Suppressor macrophage treated with lipopolysaccharide for 4 hours (primary cell): ENCODE results near the gene POM121L2.
A peak's percentile ranks its signal among the peaks of the same experiment; 100 is the strongest.

Experiments
- DNase-seq: peaks from one replicate; pipeline ENCODE4 v3.0.0-alpha.2; 2020

POM121L2 gene

DNA sequence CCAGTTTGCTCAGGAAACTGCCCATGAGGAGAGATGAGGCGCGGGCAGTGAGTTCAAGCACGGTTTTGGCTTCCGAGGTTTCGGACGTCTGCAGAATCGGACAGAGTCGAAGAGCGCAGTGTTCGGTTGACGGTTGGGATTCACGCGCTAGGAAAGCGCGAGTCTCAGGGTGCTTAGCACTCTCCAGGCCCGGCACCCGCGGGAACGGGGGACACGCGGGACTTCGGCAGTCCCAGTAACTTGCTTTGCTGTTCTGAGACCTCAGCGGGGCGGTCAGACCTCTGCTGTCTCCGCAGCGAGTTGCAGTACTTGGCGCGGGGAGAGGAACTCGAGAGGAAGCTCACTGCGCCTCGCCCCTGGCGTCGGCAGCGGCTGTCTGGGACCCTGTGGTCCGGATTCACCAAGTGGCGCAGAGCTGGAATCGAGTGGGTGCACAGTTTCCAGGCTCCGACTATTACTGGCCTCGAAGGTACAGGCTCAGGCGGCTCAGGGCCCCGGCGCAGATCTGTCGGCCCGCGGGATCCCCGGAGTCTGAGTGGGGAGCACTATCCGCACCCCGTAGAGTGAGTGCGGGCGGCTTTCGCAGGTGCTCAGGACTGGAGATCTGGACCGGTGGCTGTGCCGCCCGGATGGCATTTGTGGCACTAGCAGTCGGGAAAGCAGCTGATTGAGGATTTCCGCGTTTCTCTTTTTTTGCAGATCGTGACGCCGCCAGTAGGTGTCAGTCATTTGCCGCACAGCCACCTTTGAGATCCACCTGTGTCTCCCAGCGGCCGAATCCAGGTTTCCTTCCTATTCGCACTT is at the start of gene POM121L2:
TSS of gene POM121L2 (minus strand) at position 128 of the 804 bp plus-strand sequence. CDS start at position 25, 103 bp downstream.
- DNase-seq = peak; percentile 49

DNA sequence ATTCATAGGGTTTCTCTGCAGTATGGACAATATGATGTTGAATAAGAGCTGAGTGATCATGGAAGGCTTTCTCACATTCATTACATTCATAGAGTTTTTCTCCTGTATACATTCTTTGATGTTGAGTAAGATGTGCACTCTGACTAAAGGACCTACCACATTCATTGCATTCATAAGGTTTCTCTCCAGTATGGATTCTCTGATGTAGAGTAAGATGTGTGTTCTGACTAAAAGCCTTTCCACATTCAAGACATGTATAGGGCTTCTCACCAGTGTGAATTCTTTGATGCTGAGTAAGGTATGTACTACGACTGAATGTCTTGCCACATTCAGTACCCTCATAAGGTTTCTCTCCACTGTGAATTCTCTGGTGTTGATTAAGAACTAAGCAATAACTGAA is 47.2 kb upstream of the POM121L2 start:
- no peak for DNase-seq

DNA sequence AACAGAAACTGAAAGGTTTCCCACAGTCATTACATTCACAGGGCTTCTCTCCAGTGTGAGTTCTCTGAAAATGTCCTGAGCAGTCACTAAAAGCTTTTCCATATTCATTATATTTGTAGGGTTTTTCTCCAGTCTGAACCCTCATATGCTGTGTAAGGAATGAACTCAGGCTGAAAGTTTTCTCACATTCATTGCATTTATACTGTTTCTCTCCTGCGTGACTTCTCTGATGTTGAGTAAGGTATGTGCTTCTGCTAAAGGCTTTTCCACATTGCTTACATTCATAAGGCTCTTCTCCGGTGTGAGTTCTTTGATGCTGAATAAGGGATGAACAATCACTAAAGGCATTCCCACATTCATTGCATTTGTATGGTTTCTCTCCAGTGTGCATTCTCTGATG is 46.7 kb upstream of the POM121L2 start:
- DNase-seq = no peak

DNA sequence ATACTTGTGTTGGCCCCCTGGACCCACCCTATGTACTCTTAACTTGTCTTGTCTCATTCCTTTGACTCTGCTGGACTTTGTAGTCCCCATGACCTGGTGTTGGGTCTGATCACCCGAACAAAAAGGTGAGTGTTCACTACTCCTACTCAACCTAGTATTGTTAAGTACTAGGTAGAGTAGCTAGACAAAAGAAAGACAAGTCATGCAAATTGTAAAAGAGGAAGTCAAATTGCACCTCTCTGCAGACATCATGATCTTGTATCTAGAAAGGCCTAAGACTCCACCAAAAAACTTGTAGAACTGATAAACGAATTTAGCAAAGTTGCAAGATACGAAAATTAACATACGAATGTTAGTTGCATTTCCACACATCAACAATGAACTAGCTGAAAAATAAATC is 40.8 kb upstream of the POM121L2 start:
- no peak for DNase-seq

DNA sequence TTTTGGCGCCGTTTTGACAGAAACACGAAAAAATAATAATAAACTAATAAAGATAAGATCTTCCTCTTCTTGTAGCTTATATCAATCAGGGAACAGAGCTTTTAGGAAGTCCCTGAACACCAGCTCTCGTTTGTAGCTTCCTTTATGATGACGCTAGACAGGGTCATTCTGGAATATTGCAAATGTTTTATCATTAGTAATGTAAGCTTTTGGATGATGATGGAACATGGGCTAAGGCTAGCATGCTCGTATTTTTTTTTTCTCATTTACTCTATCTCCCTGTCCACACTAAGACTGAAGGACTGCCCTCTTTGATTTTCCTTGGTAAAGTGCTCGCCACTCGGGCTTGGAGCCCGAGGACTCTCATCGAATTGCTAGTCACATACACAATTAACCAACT is 22.1 kb upstream of the POM121L2 start:
- no peak for DNase-seq

DNA sequence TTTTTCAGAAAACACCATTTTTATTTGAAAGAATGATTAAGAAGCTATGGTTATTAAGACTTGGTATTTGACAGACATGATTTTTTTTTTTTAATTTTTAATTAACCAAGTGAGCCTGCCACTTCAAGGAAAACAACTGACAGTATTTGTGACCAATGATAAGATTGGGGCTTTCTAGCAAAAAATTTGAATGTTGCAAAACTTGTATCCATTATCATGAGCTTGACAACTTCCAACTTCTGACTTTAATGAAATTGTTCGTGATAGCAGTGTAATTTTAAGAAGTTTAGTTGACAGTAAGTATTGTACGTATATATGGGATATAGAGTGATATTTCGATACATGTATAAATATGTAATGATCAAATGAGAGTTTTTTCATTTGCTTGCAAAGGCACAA is 21.6 kb upstream of the POM121L2 start:
- DNase-seq = no peak

DNA sequence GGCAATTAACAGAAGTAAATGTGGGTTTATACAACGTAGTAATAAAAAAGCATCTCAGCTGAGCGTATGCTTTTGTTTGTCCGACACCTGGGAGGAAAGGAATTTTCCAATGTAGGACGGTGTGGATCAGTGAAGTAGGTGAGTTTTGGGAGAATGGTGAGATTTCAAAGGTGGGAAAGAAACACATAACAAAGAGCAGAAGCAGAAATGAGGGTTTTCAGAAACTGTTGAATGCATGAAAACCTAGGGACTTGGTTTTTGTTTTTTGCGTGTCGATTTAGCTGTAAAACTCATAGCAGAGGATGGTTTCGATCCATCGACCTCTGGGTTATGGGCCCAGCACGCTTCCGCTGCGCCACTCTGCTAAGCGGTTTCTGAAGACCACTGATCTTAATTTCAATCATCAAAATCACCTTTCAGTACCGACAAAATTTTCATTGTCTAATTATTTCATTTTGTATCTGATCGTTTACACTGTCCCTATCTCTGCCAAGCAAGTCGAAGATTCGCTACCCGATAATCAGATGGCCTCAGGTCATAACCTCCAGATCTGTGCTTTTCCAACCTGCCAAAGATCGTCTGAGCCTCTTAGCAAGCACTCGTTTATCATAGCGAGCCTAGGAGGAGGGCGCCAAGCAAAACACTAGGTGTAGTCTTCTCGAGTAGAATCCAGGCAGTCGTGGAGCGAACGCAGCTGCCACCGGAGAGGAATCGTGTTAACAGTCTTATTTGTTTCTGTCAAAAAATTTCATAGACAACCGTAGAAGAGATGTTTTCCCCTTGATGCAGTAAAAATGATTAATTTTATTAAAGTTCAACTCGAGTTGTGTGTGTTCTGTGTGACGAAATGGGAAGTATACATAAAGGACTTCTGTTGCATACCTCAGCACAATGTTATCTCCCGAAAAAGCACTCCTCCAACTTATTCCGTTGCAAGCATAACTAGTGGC is 20.9 kb upstream of the POM121L2 start:
- DNase-seq = peak; percentile 2

DNA sequence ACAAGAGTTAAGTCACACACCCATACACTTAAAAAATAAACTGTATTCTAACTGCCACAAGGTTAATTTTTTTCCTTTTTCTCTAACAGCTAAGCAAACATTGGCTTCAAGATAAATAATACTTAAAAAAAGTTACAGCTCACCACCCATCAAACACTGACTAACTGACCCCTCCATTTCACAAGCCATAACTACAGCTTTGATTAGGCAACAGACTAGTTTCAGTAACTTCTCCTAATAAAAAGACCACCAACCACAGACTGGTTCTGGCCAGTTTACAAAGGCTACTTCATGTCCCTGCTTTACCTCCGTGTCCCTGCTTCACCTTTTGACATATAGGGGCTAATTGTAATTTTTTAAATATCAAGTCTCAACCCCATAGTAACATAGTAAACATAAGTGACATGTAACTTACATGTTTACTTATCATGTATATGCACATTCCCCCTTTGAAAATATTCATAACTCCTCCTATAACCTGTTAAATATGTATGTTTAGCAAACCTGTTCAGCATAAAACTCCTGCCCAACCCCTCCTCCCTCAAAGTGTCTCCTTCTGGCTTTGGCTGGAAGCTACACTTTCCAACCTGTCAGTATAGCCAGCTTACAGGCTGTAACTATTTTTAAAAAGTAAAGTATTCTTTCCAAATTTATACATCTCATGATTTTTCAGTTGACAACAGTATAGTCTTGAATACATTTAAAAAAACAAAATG is 15.1 kb upstream of the POM121L2 start:
- no peak for DNase-seq

DNA sequence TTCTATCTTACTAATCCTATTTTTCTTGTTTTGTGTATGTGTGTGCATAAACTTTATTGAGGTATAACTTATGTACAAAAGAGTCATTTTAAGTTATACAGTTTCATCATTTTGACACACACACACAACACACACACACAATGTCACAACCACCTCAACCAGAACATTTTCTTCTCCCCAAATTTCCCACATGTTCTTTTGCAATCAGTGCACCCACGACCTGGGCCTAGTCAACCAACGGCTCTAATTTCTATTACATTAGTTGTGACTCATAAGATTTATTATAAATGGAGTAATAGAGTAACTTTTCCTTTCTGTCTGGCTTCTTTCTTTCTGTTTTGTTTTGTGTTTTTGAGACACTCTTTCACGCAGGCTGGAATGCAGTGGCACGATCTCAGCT is 9.8 kb upstream of the POM121L2 start:
- DNase-seq = peak; percentile 5

DNA sequence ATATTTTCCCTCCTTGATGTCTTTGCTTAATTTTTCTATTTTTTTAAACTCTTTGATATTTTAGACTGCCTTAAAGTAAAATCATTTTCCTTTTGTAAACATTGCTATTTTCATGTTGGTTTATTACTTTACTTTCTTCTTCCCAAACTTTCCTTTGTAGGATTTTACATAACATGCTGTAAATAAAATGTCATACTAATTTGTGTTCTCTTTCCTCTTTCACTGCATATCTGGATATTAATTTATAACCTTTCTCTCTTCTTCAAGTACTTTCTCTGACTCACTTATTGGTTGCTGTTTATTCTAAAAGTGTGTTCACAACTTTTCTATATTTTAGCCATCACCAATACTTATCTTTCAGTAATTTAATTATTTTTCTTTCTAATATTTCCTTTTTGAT is 9.3 kb upstream of the POM121L2 start:
- no peak for DNase-seq

DNA sequence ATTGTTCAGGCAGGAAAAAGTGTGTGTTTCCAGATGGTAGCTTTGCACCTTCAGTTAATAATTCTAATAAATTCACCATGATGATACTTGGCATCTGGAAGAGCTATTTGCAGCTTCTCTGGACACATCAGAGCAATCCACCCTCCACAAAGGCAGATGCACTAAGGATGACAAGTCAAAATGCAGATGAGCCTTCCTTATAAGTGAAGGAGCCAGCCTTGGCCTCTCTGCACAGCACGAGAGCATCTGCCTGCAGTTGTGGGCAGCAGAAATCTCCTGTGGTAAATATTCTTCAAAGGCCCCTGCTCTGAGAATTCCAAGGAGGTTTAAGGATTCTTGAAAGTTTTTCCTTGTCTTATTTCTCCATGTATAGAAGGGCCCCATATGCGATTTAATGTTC is 6.9 kb upstream of the POM121L2 start:
- no peak for DNase-seq

DNA sequence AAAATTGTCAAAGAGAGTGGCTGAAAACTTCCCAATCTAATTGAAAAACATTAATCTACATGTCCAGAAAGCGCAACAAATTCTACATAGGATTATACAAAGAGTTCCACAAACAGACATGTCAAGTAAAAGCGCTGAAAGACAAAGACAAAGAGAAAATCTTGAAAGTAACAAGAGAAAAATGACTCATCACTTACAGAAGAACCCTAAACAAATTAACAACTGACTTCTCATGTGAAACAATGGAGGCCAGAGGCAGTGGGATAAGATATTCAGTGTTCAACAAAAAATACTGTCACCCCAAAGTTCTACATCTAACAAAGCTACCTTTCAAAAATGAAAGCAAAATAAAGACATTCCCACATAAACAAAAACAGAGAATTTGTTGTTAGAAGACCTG is 2.0 kb upstream of the POM121L2 start:
- DNase-seq = no peak

DNA sequence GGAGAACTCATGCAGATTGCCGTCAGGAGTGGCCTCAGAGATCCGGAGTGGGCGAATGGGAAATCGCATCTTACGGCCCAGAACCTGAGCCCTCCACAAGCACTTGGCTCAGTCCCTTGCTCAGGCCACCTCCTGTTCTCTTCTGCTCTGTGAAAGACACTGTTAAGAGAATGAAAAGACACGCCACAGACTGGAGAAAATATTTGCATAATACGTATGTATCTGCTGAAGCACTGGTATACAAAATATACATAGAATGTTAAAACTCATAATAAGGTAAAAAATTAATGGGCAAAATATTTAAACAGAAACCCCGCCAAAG is 838 bp upstream of the POM121L2 start:
- DNase-seq = no peak

DNA sequence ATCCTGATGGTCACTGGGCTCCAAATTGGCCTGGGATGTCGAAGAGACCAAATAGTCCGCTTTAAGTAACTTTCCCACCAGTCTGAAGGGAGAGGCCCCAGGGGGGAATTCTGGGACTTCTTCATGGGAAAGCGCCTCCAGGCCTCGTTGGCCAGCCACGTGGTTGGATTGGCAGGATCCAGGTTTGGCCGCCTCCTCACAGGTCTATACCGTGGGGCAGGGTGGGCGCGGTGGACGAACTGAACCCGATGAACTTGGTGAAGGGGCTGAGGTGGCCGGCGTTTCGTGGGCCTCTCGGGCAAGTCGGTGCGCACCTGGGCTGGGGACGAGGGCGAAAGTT is 297 bp downstream of the POM121L2 start:
- no peak for DNase-seq

DNA sequence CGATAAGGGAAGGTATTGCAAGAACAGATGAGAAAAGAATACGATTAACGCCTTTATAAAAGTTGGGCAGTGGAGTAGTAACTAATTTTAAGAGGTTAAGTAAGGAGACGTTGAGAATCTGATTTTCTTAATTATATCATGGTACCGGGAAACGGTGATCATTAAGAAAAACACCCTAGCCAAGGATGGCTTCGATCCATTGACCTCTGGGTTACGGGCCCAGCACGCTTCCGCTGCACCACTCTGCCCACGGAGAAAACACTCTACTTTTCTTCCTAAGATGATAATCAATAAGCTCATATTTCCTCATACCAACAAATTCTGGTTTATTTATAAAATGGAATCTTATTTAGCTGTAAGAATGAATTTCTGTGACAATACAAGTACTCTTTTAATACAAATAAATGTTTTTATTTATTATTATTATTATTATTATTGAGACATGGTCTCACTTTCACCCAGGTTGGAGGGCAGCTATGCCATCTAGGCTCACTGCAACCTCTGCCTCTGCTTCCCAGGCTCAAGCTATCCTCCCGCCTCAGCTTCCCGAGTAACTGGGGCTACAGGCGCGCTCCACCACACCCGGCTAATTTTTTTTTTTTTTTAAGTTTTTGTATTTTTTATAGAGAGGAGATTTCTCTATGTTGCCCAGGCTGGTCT is 8.3 kb downstream of the POM121L2 start:
- DNase-seq = no peak

DNA sequence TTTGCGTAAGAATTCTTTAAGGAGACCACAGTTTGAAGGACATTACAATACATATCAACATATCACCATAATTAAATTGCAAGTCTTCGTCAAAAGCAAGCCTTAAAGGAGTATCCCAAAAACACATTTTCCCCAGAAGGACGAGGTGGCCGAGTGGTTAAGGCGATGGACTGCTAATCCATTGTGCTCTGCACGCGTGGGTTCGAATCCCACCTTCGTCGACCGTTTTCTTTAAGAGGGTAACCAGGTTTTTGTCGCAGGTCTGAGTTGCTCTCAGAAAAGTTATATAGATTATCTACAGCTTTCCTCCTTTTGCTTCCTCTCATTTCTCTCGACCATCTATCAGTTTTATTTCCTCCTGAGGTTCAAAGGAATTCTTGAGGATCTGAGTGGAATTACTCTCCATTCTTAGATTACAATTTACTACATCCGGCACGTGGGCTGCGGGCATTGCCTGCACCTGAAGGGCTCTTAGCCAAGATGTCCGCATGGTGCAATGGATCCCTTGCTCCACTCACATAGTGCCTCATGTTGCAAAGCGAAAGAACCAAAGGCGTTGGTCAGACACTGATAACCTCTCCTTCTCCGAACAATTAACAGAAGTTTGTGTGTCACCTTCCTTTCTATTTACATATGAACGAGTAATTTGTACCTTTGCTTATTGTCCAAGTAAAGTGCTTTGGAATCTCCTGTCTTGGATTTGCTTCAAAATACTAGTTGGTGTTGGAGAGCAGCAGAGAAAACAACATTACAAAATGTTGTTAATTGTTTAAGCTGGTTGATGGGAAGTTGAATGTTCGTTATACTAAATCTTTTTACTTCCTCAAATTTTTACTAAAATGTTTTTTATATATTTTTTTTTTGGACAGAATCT is 14.0 kb downstream of the POM121L2 start:
- peak; percentile 13 for DNase-seq

DNA sequence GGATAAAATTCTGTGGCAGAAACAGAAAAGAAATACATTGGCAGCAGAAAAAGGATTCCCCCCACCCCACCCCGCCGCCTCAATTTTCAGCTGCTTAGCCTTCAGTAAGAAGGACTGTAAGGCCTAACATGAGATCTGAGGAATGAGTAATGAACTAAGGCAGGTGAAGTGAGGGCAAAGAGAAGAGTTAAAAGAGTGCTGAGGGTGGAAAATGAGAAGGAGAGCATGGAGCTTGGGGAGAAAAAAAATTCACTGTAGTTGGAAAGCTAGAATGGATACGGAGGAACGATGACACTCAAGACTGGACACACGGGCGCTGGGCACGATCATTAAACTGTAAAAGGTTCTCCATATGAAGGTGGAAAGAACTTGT is 14.6 kb downstream of the POM121L2 start:
- DNase-seq = no peak

DNA sequence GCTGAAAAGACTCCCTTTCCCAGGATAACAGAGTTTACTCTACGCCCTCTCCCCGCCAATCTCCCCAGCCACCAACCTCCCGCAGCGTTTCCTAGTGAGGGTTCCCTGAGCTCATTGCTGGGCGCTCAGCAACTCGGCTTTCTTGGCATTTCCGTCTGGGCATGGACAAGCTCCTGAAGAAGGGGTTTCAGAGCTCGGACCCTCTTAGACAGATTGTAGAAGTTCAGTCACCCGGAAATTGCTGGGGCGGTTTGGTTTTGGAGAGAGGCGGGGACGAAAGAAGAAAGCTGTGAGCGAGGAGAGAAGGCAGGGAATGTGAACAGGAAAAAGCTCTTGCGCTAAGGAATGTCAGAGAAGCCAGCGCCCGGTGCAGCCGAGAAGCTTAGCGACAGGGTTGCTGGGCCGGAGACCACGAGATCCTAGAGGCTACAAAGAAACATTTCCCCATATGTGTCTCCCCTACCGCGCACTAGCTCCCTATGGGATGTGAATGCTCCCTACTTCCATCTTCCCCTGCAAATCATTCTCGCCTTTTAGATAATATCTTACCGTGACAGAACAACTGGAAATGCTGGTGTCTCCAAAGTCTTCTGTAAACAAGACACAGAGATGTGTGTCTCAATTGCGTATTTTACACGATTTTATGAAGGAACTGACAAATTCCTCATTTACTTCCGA is 15.8 kb downstream of the POM121L2 start:
- DNase-seq = no peak

DNA sequence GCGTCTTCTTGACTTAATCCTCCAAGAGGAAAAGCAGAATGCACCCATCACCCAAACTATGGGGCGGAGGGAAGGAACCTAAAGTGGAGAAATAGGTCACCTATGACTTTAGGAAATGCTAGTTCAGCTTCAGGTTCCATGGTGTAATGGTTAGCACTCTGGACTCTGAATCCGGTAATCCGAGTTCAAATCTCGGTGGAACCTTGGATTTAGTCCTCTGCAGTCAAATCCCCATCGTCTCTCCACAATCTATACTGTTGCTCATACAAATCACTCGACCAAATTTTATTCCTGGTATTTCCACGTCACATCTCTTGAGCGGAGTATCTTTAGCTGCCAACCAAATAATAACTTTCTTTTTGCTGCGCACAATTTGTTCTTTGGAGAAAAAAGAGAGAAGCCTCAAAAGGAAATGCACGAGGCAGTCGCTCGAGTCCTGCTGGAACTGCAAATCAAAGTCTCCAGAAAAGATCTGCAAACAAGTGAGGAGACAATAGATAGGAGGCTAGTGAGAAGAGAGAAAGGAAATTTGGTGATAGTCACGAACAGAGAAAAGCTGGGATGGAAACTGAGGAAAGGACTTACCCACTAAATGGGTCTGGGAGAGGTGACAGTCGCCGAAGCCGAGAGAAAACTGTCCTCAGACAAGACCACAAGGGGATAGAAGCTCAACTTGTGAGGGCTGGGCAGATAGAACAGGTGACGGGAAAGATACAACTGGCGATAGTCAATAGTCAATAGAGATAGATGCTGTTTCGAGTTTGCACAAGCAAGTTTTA is 16.6 kb downstream of the POM121L2 start:
- no peak for DNase-seq

DNA sequence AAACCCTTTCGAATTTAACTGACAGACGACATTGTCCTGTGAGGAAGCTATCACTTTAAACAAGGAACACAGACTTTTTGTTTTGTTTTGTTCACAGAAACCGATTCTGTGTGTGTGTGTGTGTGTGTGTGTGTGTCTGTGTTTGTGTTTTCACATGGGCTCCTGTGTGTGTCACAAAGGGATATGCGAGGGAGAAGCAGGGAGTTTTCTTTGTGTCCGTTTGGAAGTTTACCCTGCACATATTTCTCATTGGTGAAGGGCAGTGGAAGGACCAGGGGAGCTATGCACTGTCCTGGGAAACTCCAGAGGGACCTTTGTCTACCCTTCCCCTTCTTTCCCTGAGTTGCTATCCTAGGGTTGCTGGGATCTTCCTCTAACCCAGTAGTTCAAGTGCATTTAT is 17.7 kb downstream of the POM121L2 start:
- no peak for DNase-seq
